Measurements from ENCODE around the gene MRPS24.

GRCh38 chr7:43834463-43835251, 34.7 kb downstream of the MRPS24 start:
- TF ChIP-seq EP300 (IDR thresholded peaks at IDR 0.05; ENCODE audit: borderline replicate concordance in 1 of 2, control insufficient read depth in 1 of 2, low read depth in 2 of 2, low read length in 2 of 2) (peak in 1 of 2 experiments; percentile 6; a peak in 1 of 4 replicates), CTCF (IDR thresholded peaks at IDR 0.05 in 2 of 3, conservative IDR thresholded peaks at IDR 0.05 in 1 of 3; ENCODE audit: control insufficient read depth in 2 of 3, extremely low read depth in 1 of 3, insufficient read depth in 1 of 3, low read depth in 3 of 3, low read length in 3 of 3) (no peak)

Measured in GM12878 (cell line).